ENCODE results near the gene MYOG. TPM values are rescaled to one million over a fixed set of nuclear protein-coding genes. Genes with fewer than 3 reads are reported as not detected.

MYOG gene
- total and polyA plus RNA-seq, 2 experiments from 2014 or later, result not detected

DNA sequence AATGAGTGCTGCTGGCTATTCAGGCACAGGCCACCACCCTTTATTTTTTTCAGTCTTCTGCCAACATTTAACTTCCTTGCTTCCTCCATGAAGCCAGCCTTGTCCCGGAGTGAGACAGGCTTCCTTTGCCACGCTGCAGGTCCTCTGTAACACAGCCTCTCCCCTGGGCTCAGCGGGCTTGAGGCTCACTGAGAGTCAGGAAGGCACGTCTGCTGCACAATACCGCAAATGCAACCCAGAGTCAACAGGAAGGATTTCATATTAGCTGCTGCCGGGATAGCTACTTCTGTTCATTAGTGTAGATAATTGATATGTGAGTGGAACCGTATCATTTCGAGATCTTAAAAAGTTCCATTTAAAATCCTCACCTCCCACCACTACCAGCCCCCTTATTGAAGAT lies 22.5 kb downstream of the MYOG start (continued):
- TF ChIP-seq, protein P1, sequence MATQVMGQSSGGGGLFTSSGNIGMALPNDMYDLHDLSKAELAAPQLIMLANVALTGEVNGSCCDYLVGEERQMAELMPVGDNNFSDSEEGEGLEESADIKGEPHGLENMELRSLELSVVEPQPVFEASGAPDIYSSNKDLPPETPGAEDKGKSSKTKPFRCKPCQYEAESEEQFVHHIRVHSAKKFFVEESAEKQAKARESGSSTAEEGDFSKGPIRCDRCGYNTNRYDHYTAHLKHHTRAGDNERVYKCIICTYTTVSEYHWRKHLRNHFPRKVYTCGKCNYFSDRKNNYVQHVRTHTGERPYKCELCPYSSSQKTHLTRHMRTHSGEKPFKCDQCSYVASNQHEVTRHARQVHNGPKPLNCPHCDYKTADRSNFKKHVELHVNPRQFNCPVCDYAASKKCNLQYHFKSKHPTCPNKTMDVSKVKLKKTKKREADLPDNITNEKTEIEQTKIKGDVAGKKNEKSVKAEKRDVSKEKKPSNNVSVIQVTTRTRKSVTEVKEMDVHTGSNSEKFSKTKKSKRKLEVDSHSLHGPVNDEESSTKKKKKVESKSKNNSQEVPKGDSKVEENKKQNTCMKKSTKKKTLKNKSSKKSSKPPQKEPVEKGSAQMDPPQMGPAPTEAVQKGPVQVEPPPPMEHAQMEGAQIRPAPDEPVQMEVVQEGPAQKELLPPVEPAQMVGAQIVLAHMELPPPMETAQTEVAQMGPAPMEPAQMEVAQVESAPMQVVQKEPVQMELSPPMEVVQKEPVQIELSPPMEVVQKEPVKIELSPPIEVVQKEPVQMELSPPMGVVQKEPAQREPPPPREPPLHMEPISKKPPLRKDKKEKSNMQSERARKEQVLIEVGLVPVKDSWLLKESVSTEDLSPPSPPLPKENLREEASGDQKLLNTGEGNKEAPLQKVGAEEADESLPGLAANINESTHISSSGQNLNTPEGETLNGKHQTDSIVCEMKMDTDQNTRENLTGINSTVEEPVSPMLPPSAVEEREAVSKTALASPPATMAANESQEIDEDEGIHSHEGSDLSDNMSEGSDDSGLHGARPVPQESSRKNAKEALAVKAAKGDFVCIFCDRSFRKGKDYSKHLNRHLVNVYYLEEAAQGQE (IDR thresholded peaks at IDR 0.05; ENCODE audit: unreplicated experiment), result no peak
- no peak for TF ChIP-seq JUNB (IDR thresholded peaks at IDR 0.05; ENCODE audit: unreplicated experiment)

DNA sequence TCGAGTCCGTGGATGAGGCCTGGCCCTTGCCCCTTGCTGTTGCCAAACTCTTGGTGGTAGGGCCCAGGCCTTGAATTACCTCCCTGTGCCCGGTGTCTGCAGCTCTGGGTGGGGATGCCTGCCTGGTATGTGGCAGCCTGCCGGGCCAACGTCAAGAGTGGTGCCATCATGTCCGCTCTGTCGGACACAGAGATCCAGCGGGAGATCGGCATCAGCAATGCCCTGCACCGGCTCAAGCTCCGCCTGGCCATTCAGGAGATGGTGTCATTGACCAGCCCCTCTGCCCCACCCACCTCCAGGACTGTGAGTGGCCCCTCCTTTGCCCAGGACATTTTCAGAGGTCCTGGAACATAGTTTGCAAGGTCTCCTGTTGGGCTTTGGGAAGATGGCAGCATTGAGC lies 25.7 kb downstream of the MYOG start:
- no peaks in the 10 kb centered on the region for H3K9me3 Mint-ChIP-seq
- 0 out of 2 replicates have a peak, but pooled peaks cover 5% of the 10 kb centered on the region for H3F3A ChIP-seq (replicated peaks; ENCODE audit: low read depth)
- H3K9me2 ChIP-seq (ENCODE audit: insufficient read depth), result no peaks in the 10 kb centered on the region
- H3K4me2 ChIP-seq, result no peak overlapping the region
- H2AFZ ChIP-seq, result no peak overlapping the region
- H3K27me3 Mint-ChIP-seq (ENCODE audit: insufficient read depth, low read depth, poor library complexity), result peaks cover 5% of the 10 kb centered on the region
- H3K27ac Mint-ChIP-seq, result no peak overlapping the region
- TF ChIP-seq ZNF114 (CRISPR knock-in tag; IDR thresholded peaks at IDR 0.05) (no peak), CREB1 (CRISPR knock-in tag; IDR thresholded peaks at IDR 0.05; ENCODE audit: low read depth) (no peak), EZH2phosphoT487 (IDR thresholded peaks at IDR 0.05; ENCODE audit: unreplicated experiment) (no peak), EZH2 (IDR thresholded peaks at IDR 0.05; ENCODE audit: low read depth, unreplicated experiment) (no peak), POLR2AphosphoS5 (IDR thresholded peaks at IDR 0.05; ENCODE audit: low read depth) (no peak), STAT1 (IDR thresholded peaks at IDR 0.05; ENCODE audit: unreplicated experiment) (no peak), JUNB (IDR thresholded peaks at IDR 0.05; ENCODE audit: unreplicated experiment) (no peak)
- TF ChIP-seq, protein P2, sequence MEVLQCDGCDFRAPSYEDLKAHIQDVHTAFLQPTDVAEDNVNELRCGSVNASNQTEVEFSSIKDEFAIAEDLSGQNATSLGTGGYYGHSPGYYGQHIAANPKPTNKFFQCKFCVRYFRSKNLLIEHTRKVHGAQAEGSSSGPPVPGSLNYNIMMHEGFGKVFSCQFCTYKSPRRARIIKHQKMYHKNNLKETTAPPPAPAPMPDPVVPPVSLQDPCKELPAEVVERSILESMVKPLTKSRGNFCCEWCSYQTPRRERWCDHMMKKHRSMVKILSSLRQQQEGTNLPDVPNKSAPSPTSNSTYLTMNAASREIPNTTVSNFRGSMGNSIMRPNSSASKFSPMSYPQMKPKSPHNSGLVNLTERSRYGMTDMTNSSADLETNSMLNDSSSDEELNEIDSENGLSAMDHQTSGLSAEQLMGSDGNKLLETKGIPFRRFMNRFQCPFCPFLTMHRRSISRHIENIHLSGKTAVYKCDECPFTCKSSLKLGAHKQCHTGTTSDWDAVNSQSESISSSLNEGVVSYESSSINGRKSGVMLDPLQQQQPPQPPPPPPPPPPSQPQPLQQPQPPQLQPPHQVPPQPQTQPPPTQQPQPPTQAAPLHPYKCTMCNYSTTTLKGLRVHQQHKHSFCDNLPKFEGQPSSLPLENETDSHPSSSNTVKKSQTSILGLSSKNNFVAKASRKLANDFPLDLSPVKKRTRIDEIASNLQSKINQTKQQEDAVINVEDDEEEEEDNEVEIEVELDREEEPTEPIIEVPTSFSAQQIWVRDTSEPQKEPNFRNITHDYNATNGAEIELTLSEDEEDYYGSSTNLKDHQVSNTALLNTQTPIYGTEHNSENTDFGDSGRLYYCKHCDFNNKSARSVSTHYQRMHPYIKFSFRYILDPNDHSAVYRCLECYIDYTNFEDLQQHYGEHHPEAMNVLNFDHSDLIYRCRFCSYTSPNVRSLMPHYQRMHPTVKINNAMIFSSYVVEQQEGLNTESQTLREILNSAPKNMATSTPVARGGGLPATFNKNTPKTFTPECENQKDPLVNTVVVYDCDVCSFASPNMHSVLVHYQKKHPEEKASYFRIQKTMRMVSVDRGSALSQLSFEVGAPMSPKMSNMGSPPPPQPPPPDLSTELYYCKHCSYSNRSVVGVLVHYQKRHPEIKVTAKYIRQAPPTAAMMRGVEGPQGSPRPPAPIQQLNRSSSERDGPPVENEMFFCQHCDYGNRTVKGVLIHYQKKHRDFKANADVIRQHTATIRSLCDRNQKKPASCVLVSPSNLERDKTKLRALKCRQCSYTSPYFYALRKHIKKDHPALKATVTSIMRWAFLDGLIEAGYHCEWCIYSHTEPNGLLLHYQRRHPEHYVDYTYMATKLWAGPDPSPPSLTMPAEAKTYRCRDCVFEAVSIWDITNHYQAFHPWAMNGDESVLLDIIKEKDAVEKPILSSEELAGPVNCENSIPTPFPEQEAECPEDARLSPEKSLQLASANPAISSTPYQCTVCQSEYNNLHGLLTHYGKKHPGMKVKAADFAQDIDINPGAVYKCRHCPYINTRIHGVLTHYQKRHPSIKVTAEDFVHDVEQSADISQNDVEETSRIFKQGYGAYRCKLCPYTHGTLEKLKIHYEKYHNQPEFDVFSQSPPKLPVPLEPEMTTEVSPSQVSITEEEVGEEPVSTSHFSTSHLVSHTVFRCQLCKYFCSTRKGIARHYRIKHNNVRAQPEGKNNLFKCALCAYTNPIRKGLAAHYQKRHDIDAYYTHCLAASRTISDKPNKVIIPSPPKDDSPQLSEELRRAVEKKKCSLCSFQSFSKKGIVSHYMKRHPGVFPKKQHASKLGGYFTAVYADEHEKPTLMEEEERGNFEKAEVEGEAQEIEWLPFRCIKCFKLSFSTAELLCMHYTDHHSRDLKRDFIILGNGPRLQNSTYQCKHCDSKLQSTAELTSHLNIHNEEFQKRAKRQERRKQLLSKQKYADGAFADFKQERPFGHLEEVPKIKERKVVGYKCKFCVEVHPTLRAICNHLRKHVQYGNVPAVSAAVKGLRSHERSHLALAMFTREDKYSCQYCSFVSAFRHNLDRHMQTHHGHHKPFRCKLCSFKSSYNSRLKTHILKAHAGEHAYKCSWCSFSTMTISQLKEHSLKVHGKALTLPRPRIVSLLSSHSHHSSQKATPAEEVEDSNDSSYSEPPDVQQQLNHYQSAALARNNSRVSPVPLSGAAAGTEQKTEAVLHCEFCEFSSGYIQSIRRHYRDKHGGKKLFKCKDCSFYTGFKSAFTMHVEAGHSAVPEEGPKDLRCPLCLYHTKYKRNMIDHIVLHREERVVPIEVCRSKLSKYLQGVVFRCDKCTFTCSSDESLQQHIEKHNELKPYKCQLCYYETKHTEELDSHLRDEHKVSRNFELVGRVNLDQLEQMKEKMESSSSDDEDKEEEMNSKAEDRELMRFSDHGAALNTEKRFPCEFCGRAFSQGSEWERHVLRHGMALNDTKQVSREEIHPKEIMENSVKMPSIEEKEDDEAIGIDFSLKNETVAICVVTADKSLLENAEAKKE (CRISPR knock-in tag; IDR thresholded peaks at IDR 0.05), result no peak
- TF ChIP-seq, protein P1 (IDR thresholded peaks at IDR 0.05; ENCODE audit: unreplicated experiment), result no peak
- H3K36me3 Mint-ChIP-seq (ENCODE audit: low read depth), result peaks cover 9% of the 10 kb centered on the region
- no peaks in the 10 kb centered on the region for H3K27me3 ChIP-seq (ENCODE audit: insufficient read depth)
- H3K4me3 Mint-ChIP-seq, result no peak overlapping the region
- H3K4me3 ChIP-seq, result no peak overlapping the region
- no peaks in the 10 kb centered on the region for H3K36me3 ChIP-seq (ENCODE audit: insufficient read depth)
- H4K20me1 ChIP-seq (replicated peaks; ENCODE audit: insufficient read depth), result no peaks in the 10 kb centered on the region
- H3K27ac ChIP-seq (ENCODE audit: low read depth), result no peak overlapping the region
- peaks cover 20% of the 10 kb centered on the region for H3K4me1 Mint-ChIP-seq
- ATAC-seq (no peak), DNase-seq (ENCODE audit: low spot score) (no peak)
- H3K79me2 ChIP-seq (replicated peaks; ENCODE audit: insufficient read depth), result no peaks in the 10 kb centered on the region
- H3K4me1 ChIP-seq (ENCODE audit: insufficient read depth), result peaks cover 12% of the 10 kb centered on the region
